SK-N-MC (cell line): Measurements from ENCODE around the gene IL1RAPL1.

Experiments used
- DNase-seq: peaks from one replicate; pipeline ENCODE4 v3.0.0-alpha.2; 2011; ENCODE audit warnings: low read depth, low spot score
- H3K27ac ChIP-seq: fragments of 200-600 bp; sonication (generic); 2 replicates; pipeline ENCODE4 v1.5.1; 2016; ENCODE audit warnings: mixed run types
- H3K36me3 ChIP-seq: fragments of 200-600 bp; sonication (generic); 2 replicates; pipeline ENCODE4 v1.6.1; 2017; ENCODE audit warnings: antibody characterized with exemption, low read length, mixed read lengths; ENCODE audit not compliant: insufficient read depth
- H3K4me3 ChIP-seq: fragments of 200-600 bp; sonication (generic); 2 replicates; pipeline ENCODE4 v1.5.1; 2016
- H3K9ac ChIP-seq: fragments of 200-600 bp; sonication (generic); 2 replicates; pipeline ENCODE4 v1.8.0; 2017; ENCODE audit warnings: mixed run types, mixed read lengths; ENCODE audit not compliant: insufficient read length
- H3K9me3 ChIP-seq: fragments of 200-600 bp; sonication (generic); 2 replicates; pipeline ENCODE4 v1.6.1; 2017; ENCODE audit warnings: low read depth, mild to moderate bottlenecking, antibody characterized with exemption, low read length, moderate library complexity, mixed read lengths
- EZH2 ChIP-seq: fragments of 200-600 bp; sonication (generic); IDR thresholded peaks from one replicate; pipeline ENCODE4 v1.6.1; 2017; ENCODE audit warnings: antibody characterized with exemption
- FOXP2 ChIP-seq: optimal IDR thresholded peaks from 2 replicates; pipeline ENCODE3; 2011; ENCODE audit warnings: mild to moderate bottlenecking, moderate library complexity; ENCODE audit not compliant: insufficient read depth; ENCODE audit errors: extremely low read length, control extremely low read depth
- POLR2AphosphoS5 ChIP-seq: IDR thresholded peaks from 2 replicates; pipeline ENCODE4 v1.6.1; 2012; ENCODE audit warnings: mild to moderate bottlenecking, low read depth, low read length, borderline replicate concordance

Gene IL1RAPL1

GRCh38 chrX:28586981-28587551, at the start of gene IL1RAPL1:
Gene IL1RAPL1, plus strand, starts transcription at chrX:28587446.
- Histone ChIP-seq H3K27ac (no peak within 1 kb of the TSS), H3K9me3 (no peaks in the 10 kb centered on the region), H3K4me3 (no peak within 1 kb of the TSS), H3K36me3 (no peaks in the 10 kb centered on the region), H3K9ac (no peak within 1 kb of the TSS)
- TF ChIP-seq FOXP2, result no peak
- DNase-seq, result no peak

DNA sequence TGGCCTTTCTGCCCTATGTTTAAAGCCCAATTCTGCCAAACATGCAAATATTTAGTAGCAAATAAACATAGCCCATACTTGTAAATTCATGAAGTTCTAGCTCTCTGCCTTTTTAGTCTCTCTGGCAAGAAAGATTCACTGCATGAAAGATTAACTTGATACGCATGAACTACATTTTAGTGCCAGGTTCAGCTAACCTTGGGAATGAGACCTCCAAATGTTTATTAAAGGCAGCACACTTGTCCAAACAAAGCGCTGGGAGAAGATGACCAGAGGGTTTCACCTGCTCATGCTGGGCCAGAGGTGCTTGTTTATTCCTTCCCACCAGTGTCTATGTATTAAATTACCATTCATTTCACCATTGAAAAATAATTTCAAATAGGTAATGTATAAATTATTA, 44.5 kb upstream of the IL1RAPL1 start:
- H3K9ac ChIP-seq, result no peak overlapping the region
- no peak for TF ChIP-seq POLR2AphosphoS5
- no peak for TF ChIP-seq EZH2
- TF ChIP-seq FOXP2, result no peak
- DNase-seq, result no peak
- no peaks in the 10 kb centered on the region for H3K36me3 ChIP-seq
- H3K4me3 ChIP-seq, result no peak overlapping the region
- H3K27ac ChIP-seq, result no peak overlapping the region
- no peaks in the 10 kb centered on the region for H3K9me3 ChIP-seq

- Histone ChIP-seq H3K9ac (no peak overlapping the region), H3K36me3 (no peaks in the 10 kb centered on the region), H3K4me3 (no peak overlapping the region), H3K9me3 (no peaks in the 10 kb centered on the region), H3K27ac (no peak overlapping the region)
- TF ChIP-seq EZH2 (no peak), POLR2AphosphoS5 (no peak), FOXP2 (no peak)
- no peak for DNase-seq
Observed at GRCh38 chrX:28549838-28550237, 37.4 kb upstream of the IL1RAPL1 start.

DNA sequence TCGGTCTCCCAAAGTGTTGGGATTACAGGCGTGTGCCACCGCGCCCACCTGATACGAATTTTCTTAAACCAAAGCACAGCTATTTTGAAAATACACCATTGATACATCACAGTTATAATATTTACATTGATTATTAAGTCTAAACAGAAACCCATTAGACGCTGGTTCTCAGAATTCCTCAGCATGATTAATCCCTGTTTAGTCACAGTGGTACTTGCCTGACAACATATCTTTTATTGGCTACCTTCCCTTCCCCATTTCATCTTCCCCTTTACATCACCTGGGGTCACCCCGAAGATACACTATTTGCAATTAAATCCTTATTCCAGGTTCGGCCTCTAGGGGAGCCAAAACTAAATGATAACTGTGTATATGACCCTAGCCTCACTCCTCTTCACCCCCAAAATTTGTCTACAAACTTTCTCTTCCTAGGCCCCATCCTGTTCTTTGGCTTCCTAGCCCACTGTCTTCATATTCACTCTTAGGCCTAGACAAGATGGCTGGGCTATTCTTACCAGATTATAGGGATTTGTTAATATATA, 36.8 kb upstream of the IL1RAPL1 start:
- TF ChIP-seq FOXP2 (no peak), EZH2 (no peak), POLR2AphosphoS5 (no peak)
- Histone ChIP-seq H3K36me3 (no peaks in the 10 kb centered on the region), H3K4me3 (no peak overlapping the region), H3K9me3 (no peaks in the 10 kb centered on the region), H3K9ac (no peak overlapping the region), H3K27ac (no peak overlapping the region)
- DNase-seq, result no peak

DNA sequence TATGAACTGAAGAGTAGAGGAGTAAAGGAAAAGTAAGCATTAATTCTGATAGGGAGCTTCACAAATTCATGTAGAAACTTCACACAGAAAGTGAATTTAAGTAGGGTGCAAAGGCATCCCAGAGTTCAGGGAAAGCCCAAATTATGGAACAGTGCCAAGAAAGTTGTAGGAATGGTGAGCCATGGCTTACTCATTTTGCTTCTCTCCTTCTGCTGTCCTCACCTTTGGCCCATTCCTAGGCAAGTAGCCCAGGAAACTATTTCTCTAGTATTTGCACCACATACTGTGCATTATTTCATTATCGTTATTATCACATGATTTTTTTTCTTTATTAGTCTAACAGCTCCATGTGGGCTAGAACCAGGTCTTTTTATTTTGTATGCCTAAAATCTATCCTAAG, 34.9 kb upstream of the IL1RAPL1 start:
- H3K27ac ChIP-seq, result no peak overlapping the region
- no peak overlapping the region for H3K4me3 ChIP-seq
- no peaks in the 10 kb centered on the region for H3K9me3 ChIP-seq
- no peak overlapping the region for H3K9ac ChIP-seq
- no peaks in the 10 kb centered on the region for H3K36me3 ChIP-seq
- no peak for DNase-seq
- TF ChIP-seq POLR2AphosphoS5, result no peak
- no peak for TF ChIP-seq FOXP2
- TF ChIP-seq EZH2, result no peak

GRCh38 chrX:28552882-28553829, 34.1 kb upstream of the IL1RAPL1 start:
- Histone ChIP-seq H3K27ac (no peak overlapping the region), H3K36me3 (no peaks in the 10 kb centered on the region), H3K9ac (no peak overlapping the region), H3K9me3 (no peaks in the 10 kb centered on the region), H3K4me3 (no peak overlapping the region)
- TF ChIP-seq EZH2, result no peak
- no peak for TF ChIP-seq FOXP2
- TF ChIP-seq POLR2AphosphoS5, result no peak
- DNase-seq, result no peak

- Histone ChIP-seq H3K4me3 (no peak overlapping the region), H3K36me3 (no peaks in the 10 kb centered on the region)
- TF ChIP-seq POLR2AphosphoS5 (no peak), FOXP2 (no peak), EZH2 (no peak)
Observed at GRCh38 chrX:28576117-28576516, 11.1 kb upstream of the IL1RAPL1 start.

DNA sequence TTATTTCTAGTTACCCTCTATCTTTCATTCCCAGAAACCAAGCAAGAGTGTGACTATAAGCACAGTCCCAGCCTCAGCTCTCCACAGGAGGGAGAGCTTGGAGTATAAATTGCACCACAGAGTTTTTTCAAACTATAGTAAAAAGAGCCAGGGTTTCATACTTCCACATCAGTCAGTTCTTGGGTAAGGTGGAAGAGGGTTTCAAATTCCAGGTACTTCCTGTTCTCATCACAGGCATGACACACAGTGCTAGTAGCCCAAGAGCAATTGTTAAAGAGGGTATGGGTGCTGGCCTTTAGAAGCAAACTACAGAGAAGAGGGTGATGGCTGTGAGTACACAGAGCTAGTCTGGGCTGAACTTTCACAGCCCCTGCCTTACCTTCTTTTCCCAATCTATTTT, 5.7 kb upstream of the IL1RAPL1 start:
- Histone ChIP-seq H3K4me3 (no peak overlapping the region), H3K9me3 (no peaks in the 10 kb centered on the region), H3K36me3 (no peaks in the 10 kb centered on the region), H3K9ac (no peak overlapping the region), H3K27ac (no peak overlapping the region)
- DNase-seq, result no peak
- TF ChIP-seq FOXP2, result no peak
- no peak for TF ChIP-seq EZH2
- no peak for TF ChIP-seq POLR2AphosphoS5

More at GRCh38 chrX:28576117-28576516, 11.1 kb upstream of the IL1RAPL1 start:
- Histone ChIP-seq H3K9me3 (no peaks in the 10 kb centered on the region), H3K9ac (no peak overlapping the region), H3K27ac (no peak overlapping the region)
- DNase-seq, result no peak
